ENCODE results near the gene SMARCB1. TPM values are rescaled to one million over a fixed set of nuclear protein-coding genes. Genes with fewer than 3 reads are reported as not detected.

The SMARCB1 gene
- total and polyA plus RNA-seq, 8 donors: 52.4 to 166 (median 138) TPM

GRCh38 chr22:23772315-23772648 lies 14.5 kb upstream of the SMARCB1 start:
- ATAC-seq: no peak
- TF ChIP-seq CTCF (IDR thresholded peaks at IDR 0.05): no peak
- peaks cover 4 to 40% of the 10 kb centered on the region in 2 donors for H3K4me1 ChIP-seq
- H3K36me3 ChIP-seq: no peaks in the 10 kb centered on the region
- no peaks in the 10 kb centered on the region for H3K9me3 ChIP-seq
- H3K27me3 ChIP-seq: peaks cover 0 to 20% of the 10 kb centered on the region in 2 donors
- no peak overlapping the region for H3K27ac ChIP-seq
- DNase-seq: no peak
- intact Hi-C loops (cut with DNase I): loop anchor here in 1 of 2 donors (5.0 kb wide), 1 partner anchor 65 kb away; the partner anchor contains the start of gene DERL3
- H3K4me3 ChIP-seq: peak overlapping the region; percentile 17 to 32

GRCh38 chr22:23772649-23773473 lies 13.9 kb upstream of the SMARCB1 start, which contains the start of gene MMP11:
TSS of gene MMP11 (plus strand) at chr22:23772849. CDS start at chr22:23772871, 22 bp downstream.
- Histone ChIP-seq H3K36me3 (no peaks in the 10 kb centered on the region), H3K27ac (no peak within 1 kb of the TSS), H3K4me1 (peaks cover 4 to 37% of the 10 kb centered on the region in 2 donors), H3K4me3 (peak within 1 kb of the TSS; percentile 17 to 32), H3K27me3 (peaks cover 0 to 20% of the 10 kb centered on the region in 2 donors), H3K9me3 (no peaks in the 10 kb centered on the region)
- peak in 3 of 4 donors; percentile 59 to 87 (median 60) for DNase-seq
- intact Hi-C loops (cut with DNase I): loop anchor here in 1 of 2 donors (5.0 kb wide), 1 partner anchor 64 kb away; the partner anchor contains the start of gene DERL3
- peak; percentile 57 for ATAC-seq
- TF ChIP-seq CTCF (IDR thresholded peaks at IDR 0.05): no peak

- intact Hi-C loops (cut with DNase I): loop anchor here in 1 of 2 donors (5.0 kb wide), 1 partner anchor 64 kb away; the partner anchor contains the start of gene DERL3
- H3K27ac ChIP-seq: no peak overlapping the region
- no peak for TF ChIP-seq CTCF (IDR thresholded peaks at IDR 0.05)
- no peaks in the 10 kb centered on the region for H3K9me3 ChIP-seq
- no peak for ATAC-seq
- no peak overlapping the region for H3K4me3 ChIP-seq
- DNase-seq: no peak
- peaks cover 4 to 29% of the 10 kb centered on the region in 2 donors for H3K4me1 ChIP-seq
- peaks cover 0 to 20% of the 10 kb centered on the region in 2 donors for H3K27me3 ChIP-seq
- H3K36me3 ChIP-seq: no peaks in the 10 kb centered on the region
Measured at GRCh38 chr22:23773483-23774113, 13.2 kb upstream of the SMARCB1 start.

- Histone ChIP-seq H3K4me3 (no peak overlapping the region), H3K27ac (no peak overlapping the region), H3K9me3 (no peaks in the 10 kb centered on the region), H3K4me1 (peaks cover 4 to 28% of the 10 kb centered on the region in 2 donors), H3K27me3 (peaks cover 0 to 20% of the 10 kb centered on the region in 2 donors), H3K36me3 (no peaks in the 10 kb centered on the region)
- DNase-seq (no peak), ATAC-seq (no peak)
- intact Hi-C loops (cut with DNase I): loop anchor here in 1 of 2 donors (5.0 kb wide), 1 partner anchor 63 kb away; the partner anchor contains the start of gene DERL3
- TF ChIP-seq CTCF (IDR thresholded peaks at IDR 0.05): no peak
Measured at GRCh38 chr22:23774114-23774921, 12.4 kb upstream of the SMARCB1 start.
